Kidney capillary endothelial cell (primary cell): ENCODE results near the gene DGAT2.
"Not testable (repeated sequence)": the region's sequence is repeated elsewhere in the genome, so short reads cannot be mapped to it uniquely, and the experiment has no call there.

Source experiments
- DNase-seq: peaks from one replicate; pipeline ENCODE4 v3.0.0-alpha.2; 2018; ENCODE audit warnings: low spot score

Gene DGAT2, protein sequence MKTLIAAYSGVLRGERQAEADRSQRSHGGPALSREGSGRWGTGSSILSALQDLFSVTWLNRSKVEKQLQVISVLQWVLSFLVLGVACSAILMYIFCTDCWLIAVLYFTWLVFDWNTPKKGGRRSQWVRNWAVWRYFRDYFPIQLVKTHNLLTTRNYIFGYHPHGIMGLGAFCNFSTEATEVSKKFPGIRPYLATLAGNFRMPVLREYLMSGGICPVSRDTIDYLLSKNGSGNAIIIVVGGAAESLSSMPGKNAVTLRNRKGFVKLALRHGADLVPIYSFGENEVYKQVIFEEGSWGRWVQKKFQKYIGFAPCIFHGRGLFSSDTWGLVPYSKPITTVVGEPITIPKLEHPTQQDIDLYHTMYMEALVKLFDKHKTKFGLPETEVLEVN

DNA sequence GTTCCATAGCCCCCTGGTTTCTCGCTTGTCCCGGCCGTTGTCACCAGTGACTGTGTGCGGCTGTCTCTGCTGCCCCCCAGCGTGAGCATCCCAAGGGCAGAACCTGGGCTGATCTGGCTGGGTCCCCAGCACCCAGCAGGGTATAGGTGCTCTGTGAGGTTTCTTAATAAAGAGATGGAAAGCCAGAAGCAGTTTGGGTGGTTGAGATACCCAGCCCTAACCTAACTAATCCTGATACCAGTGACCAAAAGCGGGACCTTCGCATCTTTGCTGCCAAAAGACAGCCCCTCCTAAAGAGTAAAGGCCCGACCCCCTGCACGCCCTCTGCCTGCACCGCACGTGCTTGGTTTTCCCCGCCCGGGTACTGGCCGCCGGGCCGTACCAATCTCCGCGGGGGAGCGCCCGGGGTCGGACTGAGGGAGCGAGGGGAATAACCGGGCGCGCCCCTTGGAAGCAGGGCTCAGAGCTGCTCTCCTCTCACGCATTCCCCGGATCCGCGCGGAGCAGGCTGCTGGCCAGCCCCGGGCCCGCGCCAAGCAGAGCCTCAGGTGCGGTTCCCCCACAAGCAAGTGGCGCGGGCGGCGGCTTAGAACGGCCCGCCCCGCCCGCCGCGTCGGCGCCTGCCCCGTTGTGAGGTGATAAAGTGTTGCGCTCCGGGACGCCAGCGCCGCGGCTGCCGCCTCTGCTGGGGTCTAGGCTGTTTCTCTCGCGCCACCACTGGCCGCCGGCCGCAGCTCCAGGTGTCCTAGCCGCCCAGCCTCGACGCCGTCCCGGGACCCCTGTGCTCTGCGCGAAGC lies at the start of gene DGAT2:
Gene DGAT2 (plus strand): TSS at position 667 of the 797 bp plus-strand sequence. CDS start 214 bp downstream, outside the sequence.
- peak; percentile 53 for DNase-seq

DNA sequence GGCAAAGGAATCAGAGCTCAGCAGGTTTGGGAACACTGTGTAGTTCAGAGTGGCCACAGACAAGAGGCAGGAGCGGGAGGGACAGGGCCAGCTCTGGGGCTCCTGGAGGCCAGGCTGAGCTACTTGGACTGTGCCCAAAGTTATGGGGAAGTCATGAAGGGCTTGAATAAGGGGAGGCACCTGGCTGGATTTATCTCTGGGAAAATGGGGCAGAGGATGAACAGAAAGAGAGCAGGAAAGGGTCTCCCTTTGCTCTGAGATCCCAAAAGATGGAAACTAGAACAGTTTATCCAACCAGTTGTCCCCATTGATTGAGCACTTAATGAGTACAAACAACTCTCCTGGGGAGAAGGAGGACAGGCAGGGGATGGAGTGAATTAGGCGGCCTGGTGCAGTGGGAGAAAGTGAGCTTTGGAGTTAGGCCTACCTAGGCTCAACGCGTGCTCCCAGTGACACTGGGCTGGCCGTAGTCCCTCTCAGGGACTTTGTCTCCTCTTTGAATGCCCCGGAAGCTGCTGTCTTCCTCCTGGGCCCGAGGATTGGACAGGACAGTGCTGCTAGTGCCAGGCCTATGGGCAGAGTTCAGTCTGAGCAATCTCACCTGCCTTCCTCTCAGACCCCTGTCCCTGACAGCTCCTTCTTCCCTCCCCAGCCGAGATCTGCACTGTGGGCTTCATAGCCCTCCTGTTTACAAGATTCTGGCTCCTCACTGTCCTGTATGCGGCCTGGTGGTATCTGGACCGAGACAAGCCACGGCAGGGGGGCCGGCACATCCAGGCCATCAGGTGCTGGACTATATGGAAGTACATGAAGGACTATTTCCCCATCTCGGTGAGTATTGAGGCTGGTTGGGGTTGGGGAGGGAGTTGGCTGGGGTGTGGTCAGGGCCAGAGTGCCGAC lies 49.0 kb upstream of the DGAT2 start:
- no peak for DNase-seq

GRCh38 chr11:75720639-75721038 lies 47.9 kb upstream of the DGAT2 start:
- DNase-seq = no peak

DNA sequence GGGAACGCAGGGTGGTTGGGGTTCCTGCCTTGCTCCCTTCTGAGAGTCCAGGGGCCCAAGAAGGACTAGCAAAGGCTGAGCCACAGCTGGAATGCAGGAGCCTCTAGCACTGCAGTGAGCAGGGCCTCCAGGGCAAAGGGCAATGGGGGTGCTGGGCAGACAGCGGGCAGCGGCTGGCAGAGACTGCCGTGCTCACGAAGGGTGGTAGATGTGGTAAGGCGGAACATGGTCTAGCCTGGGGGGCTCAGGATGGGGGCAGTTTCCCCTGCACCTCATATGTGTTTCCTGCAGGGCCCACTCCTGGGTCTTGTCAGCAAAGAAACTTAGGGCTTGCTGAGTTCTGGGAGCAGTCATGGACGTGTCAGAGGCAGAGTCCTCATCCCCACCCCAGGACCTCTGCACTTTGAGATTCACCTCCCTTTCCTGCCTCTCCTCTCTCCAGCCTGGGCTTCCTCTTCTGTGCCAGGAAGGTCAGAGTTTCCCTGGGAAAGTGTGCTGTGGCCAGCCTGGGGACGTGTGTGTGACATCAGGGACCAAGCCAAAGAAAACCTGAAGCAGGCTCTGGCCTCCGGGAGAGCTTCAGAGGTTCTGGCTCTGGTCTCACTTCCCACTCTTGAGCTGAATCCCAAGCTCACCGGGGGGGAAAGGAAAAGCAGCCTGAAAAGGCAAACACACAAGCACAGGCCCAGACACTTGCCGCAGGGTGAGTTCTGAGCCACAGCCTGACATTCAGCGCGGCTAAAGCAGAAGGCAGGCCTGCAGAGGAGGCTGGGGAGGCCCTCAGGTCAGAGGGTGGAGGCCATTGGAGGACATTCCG lies 46.5 kb upstream of the DGAT2 start:
- no peak for DNase-seq

DNA sequence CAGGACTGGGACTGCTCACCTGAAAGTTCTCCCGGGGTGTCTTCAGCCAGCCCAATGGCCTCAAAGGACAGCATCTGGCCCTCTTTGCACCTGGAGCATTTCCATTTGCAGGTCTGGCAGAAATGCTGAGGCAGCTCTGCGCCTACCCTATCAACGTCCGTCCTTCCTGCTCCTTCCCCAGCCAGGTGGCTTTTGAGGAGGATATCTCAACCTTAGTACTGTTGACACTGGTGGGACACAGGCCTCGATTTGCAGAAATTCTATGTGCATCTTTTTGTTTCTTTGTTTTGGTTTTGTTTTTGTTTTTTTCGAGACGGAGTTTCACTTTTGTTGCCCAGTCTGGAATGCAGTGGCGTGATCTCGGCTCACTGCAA lies 45.9 kb upstream of the DGAT2 start:
- DNase-seq = no peak

GRCh38 chr11:75725547-75726320 lies 42.8 kb upstream of the DGAT2 start:
- no peak for DNase-seq

DNA sequence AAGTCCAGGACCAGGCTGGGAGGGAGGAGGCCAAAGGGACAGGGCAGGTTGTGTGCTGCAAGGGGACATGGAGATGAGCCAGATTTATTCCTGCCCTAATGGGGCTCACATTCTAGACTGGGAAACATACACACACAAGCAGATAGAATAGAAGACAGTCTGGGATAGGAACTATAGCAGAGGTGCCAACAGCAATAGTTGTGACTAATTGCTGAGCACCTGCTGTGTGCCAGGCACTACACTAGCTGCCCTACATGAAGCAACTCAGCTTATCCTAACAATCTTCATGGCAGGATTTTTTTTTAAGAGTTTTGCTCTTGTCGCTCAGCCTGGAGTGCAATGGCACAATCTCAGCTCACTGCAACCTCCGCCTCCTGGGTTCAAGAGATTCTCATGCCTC lies 39.6 kb upstream of the DGAT2 start:
- no peak for DNase-seq

GRCh38 chr11:75731095-75731494 lies 37.5 kb upstream of the DGAT2 start:
- no peak for DNase-seq

- no peak for DNase-seq
Measured at GRCh38 chr11:75733071-75733430, 35.5 kb upstream of the DGAT2 start.

DNA sequence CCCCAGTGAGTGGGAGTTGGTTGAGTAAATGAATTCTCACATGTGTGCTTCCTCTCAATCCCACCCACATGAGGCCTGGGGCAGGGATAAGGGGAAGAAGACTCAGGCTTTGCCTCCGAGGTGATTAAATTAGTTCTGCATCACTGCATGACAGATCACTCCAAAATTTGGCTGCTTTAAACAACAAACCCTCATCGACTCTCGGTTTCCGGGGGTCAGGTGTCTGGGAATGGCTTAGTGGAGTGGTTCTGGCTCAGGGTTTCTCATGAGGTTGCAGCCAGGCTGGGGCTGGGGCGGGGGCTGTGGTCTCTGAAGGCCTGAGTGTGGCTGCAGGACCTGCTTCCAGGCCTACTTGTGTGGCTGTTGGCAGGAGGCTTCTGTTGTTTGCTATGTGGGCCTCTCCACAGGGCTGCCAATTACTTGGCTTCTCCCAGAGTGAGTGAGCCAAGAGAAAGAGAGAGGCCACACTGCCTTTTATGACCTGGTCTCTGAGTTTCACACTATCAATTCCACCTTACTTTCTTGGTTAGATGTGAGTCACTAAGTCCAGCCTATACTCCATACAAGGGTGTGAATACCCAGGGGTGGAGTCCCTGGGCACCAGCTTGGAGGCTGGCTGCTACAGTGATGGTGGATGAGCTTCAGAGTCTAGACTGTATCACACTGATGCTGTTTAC lies 35.0 kb upstream of the DGAT2 start:
- DNase-seq = no peak

DNA sequence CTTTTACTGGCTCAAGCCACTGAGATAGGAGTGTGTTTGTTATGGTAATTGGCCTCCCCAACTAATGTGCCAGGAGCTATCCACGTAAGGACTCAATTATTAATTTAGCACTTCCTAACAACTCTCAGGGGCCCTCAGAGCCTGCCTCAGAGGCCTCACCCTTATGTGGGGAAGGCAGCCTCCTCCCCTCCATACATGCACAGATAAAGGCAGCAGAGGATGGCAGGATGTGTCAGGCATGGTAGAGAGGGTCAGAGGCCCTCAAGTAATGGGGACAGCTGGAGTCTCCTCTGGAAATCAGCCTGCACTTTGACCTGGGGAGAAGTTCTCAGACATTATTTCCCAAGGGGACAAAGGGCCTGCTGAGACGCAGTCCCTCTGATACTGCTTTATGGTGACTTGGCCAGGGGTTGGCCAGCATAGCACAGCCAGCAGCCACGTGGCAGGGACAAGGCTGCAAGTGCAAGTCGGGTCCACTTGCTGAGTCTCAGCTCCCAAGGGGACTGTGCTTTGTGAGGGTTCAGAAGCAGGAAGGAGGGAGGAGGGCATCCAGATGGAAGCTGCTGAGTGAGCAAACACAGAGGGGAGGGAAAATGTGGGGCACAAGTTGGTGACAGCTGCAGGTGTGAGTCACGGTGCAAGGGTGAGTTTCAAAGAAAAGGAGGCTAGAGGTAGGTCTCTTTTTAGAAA lies 33.9 kb upstream of the DGAT2 start:
- no peak for DNase-seq

DNA sequence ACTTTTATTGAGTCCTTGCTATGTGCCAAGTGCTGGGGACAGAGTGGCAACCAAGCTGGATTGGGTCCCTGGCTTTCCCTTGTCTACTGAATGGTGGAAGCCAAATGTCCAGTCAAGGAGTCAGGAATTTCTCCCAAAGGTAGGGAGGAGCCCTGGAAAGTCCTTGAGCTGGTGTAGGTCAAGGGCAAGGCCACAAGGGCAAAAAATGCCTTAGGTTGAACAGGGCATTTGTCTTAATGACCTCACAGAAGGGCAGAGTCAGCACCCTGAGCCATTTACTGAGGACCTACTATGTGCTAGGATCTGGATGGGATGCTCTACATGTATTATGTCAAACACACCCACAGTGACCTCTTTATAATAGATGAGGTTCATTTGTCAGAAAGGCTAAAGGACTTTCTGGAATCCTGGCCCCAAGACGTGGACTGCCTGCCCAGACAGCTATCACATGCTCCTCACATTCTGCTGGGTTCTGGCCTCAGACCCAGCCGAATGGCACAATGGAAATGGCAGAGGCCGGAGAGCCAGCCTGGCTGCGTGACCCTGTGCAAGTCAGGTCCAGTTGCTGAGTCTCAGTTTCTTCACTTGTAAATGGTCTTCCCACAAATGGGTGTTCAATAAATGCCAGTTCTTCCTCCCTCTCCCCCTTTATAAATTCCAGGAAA lies 33.3 kb upstream of the DGAT2 start:
- no peak for DNase-seq

DNA sequence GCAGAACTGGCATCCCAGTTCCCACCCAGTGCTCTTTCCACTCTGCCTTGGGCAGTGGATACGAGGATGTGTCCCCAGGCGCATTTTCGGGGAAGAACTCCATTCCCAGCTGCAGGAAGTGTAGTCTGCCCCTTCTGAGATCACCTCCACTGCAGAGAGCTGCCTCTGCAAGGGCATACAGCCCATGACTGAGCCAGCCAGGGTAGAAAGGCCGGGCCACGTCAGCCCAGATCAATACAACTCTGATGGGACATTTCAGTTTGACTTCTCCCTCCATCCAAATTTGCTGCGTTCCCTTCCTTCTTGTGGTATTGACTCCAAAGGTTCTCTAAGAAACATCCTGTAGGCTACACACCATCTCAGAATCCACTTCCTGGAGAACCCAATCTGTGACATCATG lies 31.3 kb upstream of the DGAT2 start:
- DNase-seq = no peak

DNA sequence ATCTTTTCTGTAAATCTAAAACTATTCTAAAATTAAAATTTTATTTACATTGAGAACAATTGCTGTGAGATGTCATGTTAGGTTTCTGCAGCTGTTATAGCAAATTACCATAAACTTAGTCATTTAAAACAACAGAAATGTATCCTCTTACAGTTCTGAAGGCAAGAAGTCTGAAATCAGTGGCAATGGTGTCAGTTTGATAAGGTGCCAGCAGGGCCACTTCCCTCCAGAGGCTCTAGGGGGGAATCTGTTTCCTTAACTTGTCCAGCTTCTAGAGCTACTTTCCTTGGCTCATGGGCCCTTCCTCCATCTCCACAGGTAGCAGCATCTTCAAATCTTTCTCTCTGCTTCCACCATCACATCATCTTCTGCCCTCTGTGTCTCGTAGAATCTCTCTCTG lies 27.9 kb upstream of the DGAT2 start:
- no peak for DNase-seq

DNA sequence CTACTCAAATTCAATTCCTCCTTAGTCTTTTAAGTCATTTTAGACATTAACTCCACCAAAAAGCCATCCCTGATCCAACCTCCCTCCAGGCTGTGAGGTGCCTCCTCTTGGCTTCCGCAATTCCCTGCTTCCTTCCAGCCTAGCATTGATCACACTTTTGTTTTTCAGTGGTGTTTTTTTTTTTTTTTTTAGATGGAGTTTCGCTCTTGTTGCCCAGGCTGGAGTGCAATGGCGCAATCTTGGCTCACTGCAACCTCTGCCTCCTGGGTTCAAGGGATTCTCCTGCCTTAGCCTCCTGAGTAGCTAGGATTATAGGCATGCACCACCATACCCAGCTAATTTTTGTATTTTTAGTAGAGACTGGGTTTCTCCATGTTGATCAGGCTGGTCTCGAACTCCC lies 25.4 kb upstream of the DGAT2 start:
- not testable (repeated sequence) for DNase-seq

- DNase-seq = no peak
Measured at GRCh38 chr11:75743711-75744563, 24.6 kb upstream of the DGAT2 start.

DNA sequence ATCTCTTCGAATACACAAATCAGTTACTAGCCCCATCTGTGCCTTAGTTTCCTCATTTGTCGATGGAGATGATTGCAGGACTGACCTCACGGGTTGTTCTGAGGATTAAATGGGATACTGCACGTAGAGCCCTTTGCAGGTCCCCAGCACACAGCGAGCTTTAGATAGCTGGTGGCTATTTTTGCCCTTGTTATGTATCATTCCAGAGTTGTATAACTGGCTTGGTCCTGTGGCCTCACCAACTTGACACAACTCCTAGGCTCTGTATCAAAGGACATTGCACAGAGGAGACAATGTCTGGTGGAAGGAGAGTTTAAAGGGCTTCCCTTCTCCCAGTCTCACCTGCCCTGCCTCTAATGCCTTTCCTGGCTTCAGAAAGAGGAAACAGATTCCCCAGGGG lies 22.8 kb upstream of the DGAT2 start:
- no peak for DNase-seq

DNA sequence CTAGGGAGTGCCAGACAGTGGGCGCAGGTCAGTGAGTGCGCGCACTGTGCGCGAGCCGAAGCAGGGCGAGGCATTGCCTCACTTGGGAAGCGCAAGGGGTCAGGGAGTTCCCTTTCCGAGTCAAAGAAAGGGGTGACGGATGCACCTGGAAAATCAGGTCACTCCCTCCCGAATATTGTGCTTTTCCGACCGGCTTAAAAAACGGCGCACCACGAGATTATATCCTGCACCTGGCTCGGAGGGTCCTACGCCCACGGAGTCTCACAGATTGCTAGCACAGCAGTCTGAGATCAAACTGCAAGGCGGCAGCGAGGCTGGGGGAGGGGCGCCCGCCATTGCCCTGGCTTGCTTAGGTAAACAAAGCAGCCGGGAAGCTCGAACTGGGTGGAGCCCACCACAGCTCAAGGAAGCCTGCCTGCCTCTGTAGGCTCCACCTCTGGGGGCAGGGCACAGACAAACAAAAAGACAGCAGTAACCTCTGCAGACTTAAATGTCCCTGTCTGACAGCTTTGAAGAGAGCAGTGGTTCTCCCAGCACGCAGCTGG lies 19.8 kb upstream of the DGAT2 start:
- DNase-seq = not testable (repeated sequence)
